ENCODE results near the gene KCNMA1. TPM values are rescaled to one million over a fixed set of nuclear protein-coding genes. Genes with fewer than 3 reads are reported as not detected.
"Not testable (repeated sequence)": the region's sequence is repeated elsewhere in the genome, so short reads cannot be mapped to it uniquely, and the experiment has no call there.

KCNMA1 gene
- total RNA-seq, 1 experiment from 2014 or later: 0.08 TPM

GRCh38 chr10:77586719-77587415 is 50.7 kb downstream of the KCNMA1 start:
- no peak for DNase-seq (ENCODE audit: low spot score)

- DNase-seq (ENCODE audit: low spot score): no peak
These were observed 52.7 kb downstream of the KCNMA1 start for GRCh38 chr10:77584938-77585337.

GRCh38 chr10:77583527-77583926 is 54.1 kb downstream of the KCNMA1 start:
- no peak for DNase-seq (ENCODE audit: low spot score)

GRCh38 chr10:77582710-77583115 is 54.9 kb downstream of the KCNMA1 start:
- no peak for DNase-seq (ENCODE audit: low spot score)

- DNase-seq (ENCODE audit: low spot score): no peak
These were observed 55.9 kb downstream of the KCNMA1 start for GRCh38 chr10:77581738-77582137.

- DNase-seq (ENCODE audit: low spot score): no peak
These were observed 57.1 kb downstream of the KCNMA1 start for GRCh38 chr10:77580482-77580881.

- no peak for DNase-seq (ENCODE audit: low spot score)
These were observed 58.9 kb downstream of the KCNMA1 start for GRCh38 chr10:77578583-77579227.

GRCh38 chr10:77577666-77578229 is 59.9 kb downstream of the KCNMA1 start:
- no peak for DNase-seq (ENCODE audit: low spot score)

- no peak for DNase-seq (ENCODE audit: low spot score)
These were observed 61.1 kb downstream of the KCNMA1 start for GRCh38 chr10:77576444-77577032.

GRCh38 chr10:77576007-77576367 is 61.6 kb downstream of the KCNMA1 start:
- DNase-seq (ENCODE audit: low spot score): no peak

- DNase-seq (ENCODE audit: low spot score): no peak
These were observed 62.2 kb downstream of the KCNMA1 start for GRCh38 chr10:77575271-77576006.

- DNase-seq (ENCODE audit: low spot score): no peak
These were observed 63.2 kb downstream of the KCNMA1 start for GRCh38 chr10:77574438-77574837.

- DNase-seq (ENCODE audit: low spot score): not testable (repeated sequence)
These were observed 65.1 kb downstream of the KCNMA1 start for GRCh38 chr10:77572520-77572919.

- DNase-seq (ENCODE audit: low spot score): no peak
These were observed 66.1 kb downstream of the KCNMA1 start for GRCh38 chr10:77571490-77571889.

GRCh38 chr10:77566914-77567566 is 70.6 kb downstream of the KCNMA1 start:
- DNase-seq (ENCODE audit: low spot score): no peak

- no peak for DNase-seq (ENCODE audit: low spot score)
These were observed 71.4 kb downstream of the KCNMA1 start for GRCh38 chr10:77566236-77566635.

GRCh38 chr10:77565590-77566023 is 72.0 kb downstream of the KCNMA1 start:
- DNase-seq (ENCODE audit: low spot score): no peak

- DNase-seq (ENCODE audit: low spot score): no peak
These were observed 72.6 kb downstream of the KCNMA1 start for GRCh38 chr10:77564731-77565589.

GRCh38 chr10:77563638-77564270 is 73.9 kb downstream of the KCNMA1 start:
- DNase-seq (ENCODE audit: low spot score): peak; percentile 62

- no peak for DNase-seq (ENCODE audit: low spot score)
These were observed 74.9 kb downstream of the KCNMA1 start for GRCh38 chr10:77562742-77563141.
